Activated naive CD4-positive, alpha-beta T cell treated with anti-CD3 and anti-CD28 coated beads, Interleukin-2, amount 10 ng/mL, durations not matched to agents 7 days and 5 days (primary cell): Measurements from ENCODE around the gene NEMP2.
A peak's percentile ranks its signal among the peaks of the same experiment; 100 is the strongest.

Experiments
- CTCF ChIA-PET: fragments of 350-600 bp; sonication (Branson Sonifier 250); formaldehyde crosslinking; loops from one replicate; lab custom pipeline; 2021; ENCODE audit warnings: antibody characterized with exemption; lab: Charles Lee
- DNase-seq: peaks from one replicate; pipeline ENCODE4 v3.0.0-alpha.2; 2020
- H3K27ac Mint-ChIP-seq: one replicate; pipeline ENCODE4 v1.8.0; 2021; ENCODE audit warnings: mild to moderate bottlenecking, moderate library complexity, mixed read lengths
- H3K27me3 Mint-ChIP-seq: one replicate; pipeline ENCODE4 v1.8.0; 2021; ENCODE audit warnings: mild to moderate bottlenecking, mixed read lengths
- H3K36me3 Mint-ChIP-seq: one replicate; pipeline ENCODE4 v1.8.0; 2021; ENCODE audit warnings: mixed read lengths
- H3K4me1 Mint-ChIP-seq: one replicate; pipeline ENCODE4 v1.8.0; 2021; ENCODE audit warnings: mixed read lengths
- H3K4me3 Mint-ChIP-seq: one replicate; pipeline ENCODE4 v1.8.0; 2021; ENCODE audit warnings: mild to moderate bottlenecking, moderate library complexity, mixed read lengths
- H3K9me3 Mint-ChIP-seq: one replicate; pipeline ENCODE4 v1.8.0; 2021; ENCODE audit warnings: mixed read lengths

NEMP2 gene

GRCh38 chr2:190545093-190545492 lies 10.6 kb upstream of the NEMP2 start:
- Mint-ChIP-seq H3K36me3 (peaks cover 21% of the 10 kb centered on the region), H3K4me1 (no peaks in the 10 kb centered on the region), H3K27ac (no peak overlapping the region), H3K4me3 (no peak overlapping the region), H3K27me3 (no peaks in the 10 kb centered on the region), H3K9me3 (peaks cover 23% of the 10 kb centered on the region)
- CTCF ChIA-PET, result no interaction called here
- no peak for DNase-seq

DNA sequence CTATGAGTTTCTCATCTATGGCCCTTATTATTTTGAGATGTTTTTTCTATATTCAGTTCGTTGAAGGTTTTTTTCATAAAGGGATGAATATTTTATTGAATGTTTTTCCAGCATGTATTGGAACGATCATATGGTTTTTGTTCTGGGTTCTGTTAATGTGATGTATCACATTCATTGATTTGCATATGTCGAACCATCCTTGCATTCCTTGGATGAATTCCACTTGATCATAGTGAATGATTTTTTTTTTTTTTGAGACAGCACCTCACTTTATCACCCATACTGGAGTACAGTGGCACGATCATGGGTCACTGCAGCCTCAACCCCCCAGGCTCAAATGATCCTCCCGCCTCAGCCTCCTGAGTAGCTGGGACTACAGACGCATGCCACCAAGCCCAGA lies 5.5 kb upstream of the NEMP2 start:
- no peak overlapping the region for H3K4me3 Mint-ChIP-seq
- H3K27ac Mint-ChIP-seq, result no peak overlapping the region
- peaks cover 58% of the 10 kb centered on the region for H3K36me3 Mint-ChIP-seq
- no peak for DNase-seq
- CTCF ChIA-PET, result interaction anchor here (1.2 kb wide), 1 partner anchor 11 kb away, joined by 6 read pairs; no protein-coding TSS in a partner anchor
- no peaks in the 10 kb centered on the region for H3K27me3 Mint-ChIP-seq
- H3K9me3 Mint-ChIP-seq, result peaks cover 53% of the 10 kb centered on the region
- H3K4me1 Mint-ChIP-seq, result peaks cover 16% of the 10 kb centered on the region

GRCh38 chr2:190538201-190538600 lies 3.7 kb upstream of the NEMP2 start:
- DNase-seq, result no peak
- H3K4me1 Mint-ChIP-seq, result peaks cover 22% of the 10 kb centered on the region
- peaks cover 58% of the 10 kb centered on the region for H3K36me3 Mint-ChIP-seq
- peaks cover 53% of the 10 kb centered on the region for H3K9me3 Mint-ChIP-seq
- no peak overlapping the region for H3K4me3 Mint-ChIP-seq
- CTCF ChIA-PET, result interaction anchor here (1.0 kb wide), 1 partner anchor 142 kb away, joined by 5 read pairs; no protein-coding TSS in a partner anchor
- H3K27me3 Mint-ChIP-seq, result no peaks in the 10 kb centered on the region
- H3K27ac Mint-ChIP-seq, result no peak overlapping the region

- H3K9me3 Mint-ChIP-seq, result peaks cover 53% of the 10 kb centered on the region
- H3K27me3 Mint-ChIP-seq, result no peaks in the 10 kb centered on the region
- no peak for DNase-seq
- peak overlapping the region; percentile 25 for H3K27ac Mint-ChIP-seq
- peaks cover 26% of the 10 kb centered on the region for H3K4me1 Mint-ChIP-seq
- H3K4me3 Mint-ChIP-seq, result no peak overlapping the region
- CTCF ChIA-PET, result no interaction called here
- H3K36me3 Mint-ChIP-seq, result peaks cover 58% of the 10 kb centered on the region
These were observed 3.2 kb upstream of the NEMP2 start for GRCh38 chr2:190537765-190538164.

DNA sequence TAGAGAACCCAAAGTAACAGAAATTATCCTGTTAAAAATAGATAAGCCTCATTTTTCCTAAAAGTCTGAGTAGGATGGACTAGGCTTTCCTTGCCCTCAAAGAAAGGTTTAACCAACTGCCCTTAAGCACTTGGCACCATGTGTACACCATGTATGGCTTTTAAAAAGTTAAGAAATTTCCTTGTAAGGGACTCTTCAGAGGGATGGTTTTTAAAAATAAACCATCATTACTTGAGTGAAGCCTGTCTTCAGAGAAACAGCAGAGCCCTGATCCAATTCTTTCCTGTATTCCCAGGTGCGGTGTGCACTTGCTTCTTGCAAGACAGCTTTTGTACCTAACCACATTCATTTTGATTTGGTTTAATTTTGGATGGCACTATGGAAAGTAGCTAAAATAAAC lies 1.1 kb upstream of the NEMP2 start:
- peak overlapping the region; percentile 95 for H3K4me3 Mint-ChIP-seq
- peaks cover 44% of the 10 kb centered on the region for H3K36me3 Mint-ChIP-seq
- peak overlapping the region; percentile 85 for H3K27ac Mint-ChIP-seq
- H3K9me3 Mint-ChIP-seq, result peaks cover 36% of the 10 kb centered on the region
- DNase-seq, result no peak
- H3K4me1 Mint-ChIP-seq, result peaks cover 46% of the 10 kb centered on the region
- CTCF ChIA-PET, result interaction anchor here (1.0 kb wide), 1 partner anchor 120 kb away, joined by 3 read pairs; no protein-coding TSS in a partner anchor
- H3K27me3 Mint-ChIP-seq, result no peaks in the 10 kb centered on the region

GRCh38 chr2:190535121-190535439 lies 558 bp upstream of the NEMP2 start:
- Mint-ChIP-seq H3K4me1 (peaks cover 51% of the 10 kb centered on the region), H3K36me3 (peaks cover 39% of the 10 kb centered on the region), H3K9me3 (peaks cover 30% of the 10 kb centered on the region), H3K27ac (peak overlapping the region; percentile 99), H3K27me3 (no peaks in the 10 kb centered on the region), H3K4me3 (peak overlapping the region; percentile 95)
- no peak for DNase-seq
- CTCF ChIA-PET, result no interaction called here

- peaks cover 61% of the 10 kb centered on the region for H3K4me1 Mint-ChIP-seq
- peaks cover 31% of the 10 kb centered on the region for H3K36me3 Mint-ChIP-seq
- H3K27ac Mint-ChIP-seq, result peak overlapping the region; percentile 100
- H3K9me3 Mint-ChIP-seq, result peaks cover 21% of the 10 kb centered on the region
- no peaks in the 10 kb centered on the region for H3K27me3 Mint-ChIP-seq
- H3K4me3 Mint-ChIP-seq, result peak overlapping the region; percentile 95
- peak; percentile 76 for DNase-seq
- CTCF ChIA-PET, result interaction anchor here (0.6 to 1.7 kb wide), 4 partner anchors 14 to 151 kb away, joined by 4 to 5 read pairs (median 4); no protein-coding TSS in a partner anchor
These were observed 583 bp downstream of the NEMP2 start for GRCh38 chr2:190533968-190534309.

GRCh38 chr2:190533175-190533967 lies 1.2 kb downstream of the NEMP2 start:
- Mint-ChIP-seq H3K27me3 (no peaks in the 10 kb centered on the region), H3K4me1 (peaks cover 65% of the 10 kb centered on the region), H3K4me3 (peak overlapping the region; percentile 95), H3K36me3 (peaks cover 29% of the 10 kb centered on the region), H3K9me3 (peaks cover 16% of the 10 kb centered on the region), H3K27ac (peak overlapping the region; percentile 100)
- CTCF ChIA-PET, result interaction anchor here (0.6 to 1.7 kb wide), 5 partner anchors 13 to 150 kb away, joined by 3 to 5 read pairs (median 4); no protein-coding TSS in a partner anchor
- no peak for DNase-seq

GRCh38 chr2:190532581-190532980 lies 1.9 kb downstream of the NEMP2 start:
- CTCF ChIA-PET, result interaction anchor here (0.7 to 1.7 kb wide), 3 partner anchors 99 to 149 kb away, joined by 3 to 5 read pairs (median 4); no protein-coding TSS in a partner anchor
- H3K4me1 Mint-ChIP-seq, result peaks cover 65% of the 10 kb centered on the region
- H3K4me3 Mint-ChIP-seq, result peak overlapping the region; percentile 95
- peaks cover 9% of the 10 kb centered on the region for H3K9me3 Mint-ChIP-seq
- no peak for DNase-seq
- peaks cover 28% of the 10 kb centered on the region for H3K36me3 Mint-ChIP-seq
- H3K27me3 Mint-ChIP-seq, result no peaks in the 10 kb centered on the region
- peak overlapping the region; percentile 100 for H3K27ac Mint-ChIP-seq

- Mint-ChIP-seq H3K4me3 (no peak overlapping the region), H3K36me3 (peaks cover 17% of the 10 kb centered on the region), H3K27me3 (no peaks in the 10 kb centered on the region), H3K27ac (no peak overlapping the region), H3K4me1 (peaks cover 65% of the 10 kb centered on the region), H3K9me3 (no peaks in the 10 kb centered on the region)
- no peak for DNase-seq
- CTCF ChIA-PET, result interaction anchor here (0.6 kb wide), 1 partner anchor 19 kb away, joined by 3 read pairs; no protein-coding TSS in a partner anchor
These were observed 4.1 kb downstream of the NEMP2 start for GRCh38 chr2:190530248-190530900.

DNA sequence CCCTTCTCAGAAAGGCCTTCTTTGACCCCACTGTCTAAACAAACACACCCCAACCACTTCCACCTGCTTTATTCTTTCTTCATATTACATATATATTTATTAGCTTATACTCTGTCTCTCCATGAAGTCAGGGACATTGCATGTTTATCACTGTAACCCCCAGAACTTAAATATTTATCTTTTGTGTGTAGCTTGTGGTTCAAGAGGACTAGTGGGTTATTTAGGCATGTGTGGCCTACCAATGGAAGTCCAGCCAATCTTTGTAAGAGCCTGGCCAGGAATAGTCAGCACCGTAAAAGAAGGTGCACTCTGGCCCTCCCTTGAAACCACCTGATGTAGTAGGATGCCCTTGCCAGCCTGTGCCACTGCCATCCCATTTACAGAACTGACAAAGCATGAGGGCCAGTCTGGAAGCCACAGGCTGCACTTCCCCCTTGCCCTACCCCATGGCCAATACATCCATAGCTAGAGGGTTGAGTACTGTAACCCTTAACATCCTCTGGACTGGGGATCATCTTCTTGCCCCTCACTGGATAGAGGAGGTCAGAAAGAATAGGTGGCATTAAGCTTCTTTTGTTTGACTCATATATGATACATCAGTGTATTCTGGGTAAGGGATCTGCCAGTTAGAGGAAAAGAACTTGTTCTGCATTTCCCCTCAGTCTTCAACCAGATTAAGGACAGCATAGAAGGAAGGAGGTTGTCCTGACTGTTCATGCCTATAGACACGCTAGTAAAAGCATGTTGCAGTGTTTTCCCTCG lies 4.9 kb downstream of the NEMP2 start:
- no peak overlapping the region for H3K4me3 Mint-ChIP-seq
- CTCF ChIA-PET, result interaction anchor here (0.9 to 1.2 kb wide), 2 partner anchors 10 to 150 kb away, joined by 4 to 6 read pairs; no protein-coding TSS in a partner anchor
- H3K27ac Mint-ChIP-seq, result no peak overlapping the region
- no peaks in the 10 kb centered on the region for H3K9me3 Mint-ChIP-seq
- peaks cover 21% of the 10 kb centered on the region for H3K36me3 Mint-ChIP-seq
- no peaks in the 10 kb centered on the region for H3K27me3 Mint-ChIP-seq
- H3K4me1 Mint-ChIP-seq, result peaks cover 68% of the 10 kb centered on the region
- DNase-seq, result no peak

- CTCF ChIA-PET, result interaction anchor here (0.9 to 1.2 kb wide), 2 partner anchors 11 to 151 kb away, joined by 4 to 6 read pairs; no protein-coding TSS in a partner anchor
- Mint-ChIP-seq H3K27ac (no peak overlapping the region), H3K4me1 (peaks cover 66% of the 10 kb centered on the region), H3K4me3 (no peak overlapping the region), H3K27me3 (no peaks in the 10 kb centered on the region), H3K9me3 (no peaks in the 10 kb centered on the region), H3K36me3 (peaks cover 27% of the 10 kb centered on the region)
- DNase-seq, result no peak
These were observed 6.0 kb downstream of the NEMP2 start for GRCh38 chr2:190528521-190529001.

DNA sequence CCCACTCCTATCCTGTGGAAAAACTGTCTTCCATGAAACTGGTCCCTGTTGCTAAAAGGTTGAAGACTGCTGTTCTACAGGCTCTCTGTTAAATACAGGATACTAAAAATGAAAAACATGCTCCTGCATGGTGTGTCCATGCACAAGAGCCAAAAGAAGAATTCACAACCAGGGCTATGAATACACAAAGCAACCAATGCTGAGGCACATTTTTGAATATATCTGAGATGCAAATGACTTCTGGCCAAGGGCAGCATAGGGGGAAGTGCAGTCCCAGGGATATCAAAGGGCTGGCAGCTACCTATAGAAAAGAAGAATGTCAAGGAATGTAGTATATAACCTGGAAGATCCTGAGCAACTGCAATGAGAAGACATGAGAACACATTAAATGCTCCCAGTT lies 6.6 kb downstream of the NEMP2 start:
- CTCF ChIA-PET, result no interaction called here
- Mint-ChIP-seq H3K27me3 (no peaks in the 10 kb centered on the region), H3K4me1 (peaks cover 59% of the 10 kb centered on the region), H3K27ac (no peak overlapping the region), H3K9me3 (no peaks in the 10 kb centered on the region), H3K4me3 (no peak overlapping the region), H3K36me3 (peaks cover 31% of the 10 kb centered on the region)
- DNase-seq, result no peak

- Mint-ChIP-seq H3K27me3 (no peaks in the 10 kb centered on the region), H3K36me3 (peaks cover 38% of the 10 kb centered on the region), H3K27ac (no peak overlapping the region), H3K4me1 (peaks cover 52% of the 10 kb centered on the region), H3K9me3 (no peaks in the 10 kb centered on the region), H3K4me3 (no peak overlapping the region)
- CTCF ChIA-PET, result no interaction called here
- no peak for DNase-seq
These were observed 7.3 kb downstream of the NEMP2 start for GRCh38 chr2:190527214-190527613.
